LNCaP clone FGC (cell line): ENCODE measurements around the gene CDC14A.

Source experiments
- DNase-seq: peaks from one replicate; pipeline ENCODE4 v3.0.0-alpha.2; 2011; ENCODE audit warnings: low read depth
- H3K4me3 ChIP-seq: 2 replicates; pipeline ENCODE4 v1.5.1; 2011; ENCODE audit warnings: mild to moderate bottlenecking, low read depth, low read length, control low read depth
- TF ChIP-seq, protein P1 (sequence below): IDR thresholded peaks from 2 replicates; pipeline ENCODE4 v1.5.1; 2012; ENCODE audit warnings: mild to moderate bottlenecking; ENCODE audit not compliant: control insufficient read depth, insufficient read depth; ENCODE audit errors: extremely low read depth

The CDC14A gene, protein sequence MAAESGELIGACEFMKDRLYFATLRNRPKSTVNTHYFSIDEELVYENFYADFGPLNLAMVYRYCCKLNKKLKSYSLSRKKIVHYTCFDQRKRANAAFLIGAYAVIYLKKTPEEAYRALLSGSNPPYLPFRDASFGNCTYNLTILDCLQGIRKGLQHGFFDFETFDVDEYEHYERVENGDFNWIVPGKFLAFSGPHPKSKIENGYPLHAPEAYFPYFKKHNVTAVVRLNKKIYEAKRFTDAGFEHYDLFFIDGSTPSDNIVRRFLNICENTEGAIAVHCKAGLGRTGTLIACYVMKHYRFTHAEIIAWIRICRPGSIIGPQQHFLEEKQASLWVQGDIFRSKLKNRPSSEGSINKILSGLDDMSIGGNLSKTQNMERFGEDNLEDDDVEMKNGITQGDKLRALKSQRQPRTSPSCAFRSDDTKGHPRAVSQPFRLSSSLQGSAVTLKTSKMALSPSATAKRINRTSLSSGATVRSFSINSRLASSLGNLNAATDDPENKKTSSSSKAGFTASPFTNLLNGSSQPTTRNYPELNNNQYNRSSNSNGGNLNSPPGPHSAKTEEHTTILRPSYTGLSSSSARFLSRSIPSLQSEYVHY

DNA sequence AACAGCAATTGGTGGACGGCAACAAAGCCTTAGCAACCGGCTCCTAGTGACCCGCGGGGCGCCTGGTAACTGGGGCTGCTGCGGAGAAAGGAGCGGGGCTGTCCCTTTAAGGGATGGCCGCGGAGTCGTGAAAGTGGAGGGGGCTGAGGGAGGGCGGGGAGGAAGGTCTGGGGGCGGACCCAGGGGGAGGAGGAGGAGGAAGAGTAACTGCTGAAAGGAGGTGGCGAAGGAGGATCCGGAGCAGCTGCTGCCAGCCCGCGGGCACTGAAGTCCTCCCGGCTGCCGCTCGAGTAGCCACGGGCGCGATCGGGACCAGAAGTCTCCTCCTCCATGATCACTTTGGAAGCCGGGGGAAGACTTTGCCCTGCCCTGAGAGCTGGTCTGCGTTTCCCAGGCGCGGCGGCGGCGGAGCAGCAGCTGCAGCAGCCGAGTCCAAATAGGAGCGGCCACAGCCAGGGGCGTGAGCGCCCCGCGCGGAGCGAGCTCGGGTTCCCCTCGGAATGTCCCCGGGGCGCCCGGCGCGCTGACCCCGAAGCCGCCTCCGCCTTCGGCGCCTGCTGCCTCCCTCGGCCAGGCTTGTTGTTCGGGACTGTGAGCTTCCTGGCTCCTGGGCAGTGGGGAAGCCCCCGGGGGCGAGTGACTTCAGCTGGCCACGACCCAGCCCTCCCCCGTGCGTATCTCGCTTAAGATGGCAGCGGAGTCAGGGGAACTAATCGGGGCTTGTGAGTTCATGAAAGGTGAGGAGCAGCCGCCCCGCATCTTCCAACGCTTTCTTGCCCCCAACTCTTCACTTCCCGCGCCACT lies at the start of gene CDC14A:
CDC14A (plus strand) TSS at position 240 of the 804 bp plus-strand sequence; CDS start at position 689, 449 bp downstream.
- H3K4me3 ChIP-seq, result peak within 1 kb of the TSS; percentile 88
- TF ChIP-seq, protein P1, sequence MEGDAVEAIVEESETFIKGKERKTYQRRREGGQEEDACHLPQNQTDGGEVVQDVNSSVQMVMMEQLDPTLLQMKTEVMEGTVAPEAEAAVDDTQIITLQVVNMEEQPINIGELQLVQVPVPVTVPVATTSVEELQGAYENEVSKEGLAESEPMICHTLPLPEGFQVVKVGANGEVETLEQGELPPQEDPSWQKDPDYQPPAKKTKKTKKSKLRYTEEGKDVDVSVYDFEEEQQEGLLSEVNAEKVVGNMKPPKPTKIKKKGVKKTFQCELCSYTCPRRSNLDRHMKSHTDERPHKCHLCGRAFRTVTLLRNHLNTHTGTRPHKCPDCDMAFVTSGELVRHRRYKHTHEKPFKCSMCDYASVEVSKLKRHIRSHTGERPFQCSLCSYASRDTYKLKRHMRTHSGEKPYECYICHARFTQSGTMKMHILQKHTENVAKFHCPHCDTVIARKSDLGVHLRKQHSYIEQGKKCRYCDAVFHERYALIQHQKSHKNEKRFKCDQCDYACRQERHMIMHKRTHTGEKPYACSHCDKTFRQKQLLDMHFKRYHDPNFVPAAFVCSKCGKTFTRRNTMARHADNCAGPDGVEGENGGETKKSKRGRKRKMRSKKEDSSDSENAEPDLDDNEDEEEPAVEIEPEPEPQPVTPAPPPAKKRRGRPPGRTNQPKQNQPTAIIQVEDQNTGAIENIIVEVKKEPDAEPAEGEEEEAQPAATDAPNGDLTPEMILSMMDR, result no peak
- peak; percentile 88 for DNase-seq

DNA sequence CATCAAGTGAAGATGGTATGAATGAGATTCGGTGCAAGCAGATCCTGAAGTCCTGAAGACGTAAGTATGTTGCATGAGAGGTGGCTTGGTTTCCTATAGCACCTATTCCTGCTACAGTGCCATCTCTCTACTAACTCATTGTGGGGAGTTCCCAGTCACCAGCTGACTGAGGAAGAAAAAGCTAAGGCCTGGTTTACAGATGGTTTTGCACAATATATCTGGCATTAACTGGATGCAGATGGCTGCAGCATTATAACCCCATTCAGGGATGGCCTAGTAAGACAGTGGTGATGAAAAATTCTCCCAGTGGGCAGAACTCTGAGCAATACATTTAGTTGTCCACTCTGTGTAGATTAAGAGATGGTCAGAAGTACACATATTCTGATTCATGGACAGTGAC lies 49.6 kb upstream of the CDC14A start:
- no peak for DNase-seq
- no peak overlapping the region for H3K4me3 ChIP-seq
- TF ChIP-seq, protein P1, result no peak

DNA sequence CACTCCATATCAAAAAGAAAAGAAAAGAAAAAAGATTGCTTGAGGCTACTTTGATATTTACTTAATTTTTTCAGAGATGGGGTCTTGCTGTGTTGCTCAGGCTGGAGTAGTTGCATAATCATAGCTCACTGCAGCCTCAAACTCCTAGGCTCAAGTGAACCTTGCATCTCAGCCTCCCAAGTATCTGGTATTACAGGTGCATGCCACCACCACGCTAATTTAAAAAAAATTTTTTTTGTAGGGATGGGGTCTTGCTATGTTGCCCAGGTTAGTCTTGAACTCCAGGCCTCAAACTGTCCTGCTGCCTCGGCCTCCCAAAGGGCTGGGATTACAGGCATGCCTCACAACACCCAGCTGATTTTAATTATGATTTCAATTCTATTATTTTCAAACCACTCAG lies 48.1 kb upstream of the CDC14A start:
- DNase-seq, result no peak

DNA sequence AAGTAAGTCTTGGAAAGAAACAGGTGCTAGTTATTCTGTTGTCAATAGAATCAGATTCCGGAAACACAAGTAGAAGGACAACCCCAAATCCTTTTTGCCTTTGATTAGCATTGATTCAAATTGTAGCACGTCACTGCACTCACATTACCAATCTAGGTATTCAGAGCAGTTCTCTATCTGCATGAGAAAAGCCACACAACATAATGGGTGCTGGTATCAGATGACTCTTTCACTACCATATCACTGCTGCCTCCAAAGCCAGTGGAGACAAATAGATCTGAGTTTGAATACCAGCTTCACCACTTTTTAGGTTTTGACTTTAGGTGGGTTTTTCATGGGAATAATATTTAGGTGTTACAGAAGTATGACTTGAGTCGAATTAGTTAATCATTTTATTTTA lies 47.4 kb upstream of the CDC14A start:
- DNase-seq, result no peak
- H3K4me3 ChIP-seq, result no peak overlapping the region
- TF ChIP-seq, protein P1, result no peak

More for the DNA sequence above, 48.1 kb upstream of the CDC14A start:
- H3K4me3 ChIP-seq, result no peak overlapping the region
- TF ChIP-seq, protein P1, result no peak

DNA sequence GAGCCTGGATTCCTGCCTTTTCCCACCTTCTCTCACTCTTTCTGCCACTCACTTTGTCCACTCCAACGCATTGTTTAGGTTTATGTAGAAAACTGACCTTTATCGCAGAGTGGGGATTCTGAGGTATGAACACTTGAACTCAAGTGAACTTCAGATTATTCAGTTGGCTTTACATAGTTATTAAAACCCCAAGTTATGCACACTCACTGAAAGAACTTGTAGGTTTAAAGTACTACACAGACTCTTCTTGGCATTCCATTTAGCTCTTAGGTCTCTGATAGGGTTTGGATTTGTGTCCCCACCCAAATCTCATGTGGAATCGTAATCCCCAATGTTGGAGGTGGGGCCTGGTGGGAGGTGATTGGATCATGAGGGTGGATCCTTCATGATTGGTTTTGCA lies 46.4 kb upstream of the CDC14A start:
- DNase-seq, result no peak
- no peak overlapping the region for H3K4me3 ChIP-seq
- TF ChIP-seq, protein P1, result no peak

DNA sequence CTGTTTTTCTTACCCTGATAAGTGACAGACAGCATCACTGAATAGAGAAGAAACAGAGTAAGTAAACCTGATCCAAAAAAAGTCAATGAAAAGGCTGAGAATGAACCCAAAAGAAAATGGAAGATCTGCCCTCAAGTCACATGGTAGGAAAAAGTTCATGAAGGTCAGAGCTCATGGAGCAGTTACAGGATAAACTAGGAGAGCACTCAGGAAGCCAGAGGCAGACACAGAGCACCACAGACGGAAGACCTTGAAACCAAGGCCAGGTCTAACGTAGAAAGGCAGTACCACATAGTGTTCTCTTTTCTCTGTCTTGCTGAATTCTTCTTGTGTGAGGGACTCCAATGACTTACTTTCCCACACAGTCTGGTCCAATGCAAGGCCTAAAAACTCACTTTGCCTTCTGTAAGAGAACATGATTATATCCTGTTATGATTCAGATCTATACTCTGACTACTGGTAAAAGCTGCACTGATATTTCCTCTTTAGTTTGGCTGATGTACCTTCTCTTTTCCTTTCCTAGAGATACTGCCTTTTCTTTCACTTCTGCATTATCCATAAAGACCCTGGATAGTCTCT lies 45.5 kb upstream of the CDC14A start:
- no peak for DNase-seq

More for the DNA sequence above, 45.5 kb upstream of the CDC14A start:
- TF ChIP-seq, protein P1, result no peak
- H3K4me3 ChIP-seq, result no peak overlapping the region
